ENCODE data around the gene DCDC2C.

DNA sequence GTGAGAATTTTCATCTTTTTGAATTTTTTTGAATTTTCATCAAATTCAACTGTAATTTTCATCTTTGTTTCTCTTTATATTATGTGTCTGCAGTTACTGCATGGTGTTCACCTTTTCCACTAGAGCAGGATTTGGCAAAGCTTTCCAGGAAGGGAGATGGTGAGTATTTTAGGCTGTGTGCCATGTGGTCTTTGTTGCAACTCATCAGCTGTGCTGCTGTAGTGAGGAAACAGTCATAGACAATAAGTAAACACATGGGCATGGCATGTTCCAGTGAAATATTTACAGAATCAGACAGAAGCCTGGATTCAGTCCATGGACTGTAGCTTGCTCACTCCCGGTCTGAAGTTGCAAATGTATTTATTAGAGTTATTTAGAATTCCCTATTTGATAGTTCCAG is 120.4 kb downstream of the DCDC2C start:
- TF ChIP-seq, protein P1, sequence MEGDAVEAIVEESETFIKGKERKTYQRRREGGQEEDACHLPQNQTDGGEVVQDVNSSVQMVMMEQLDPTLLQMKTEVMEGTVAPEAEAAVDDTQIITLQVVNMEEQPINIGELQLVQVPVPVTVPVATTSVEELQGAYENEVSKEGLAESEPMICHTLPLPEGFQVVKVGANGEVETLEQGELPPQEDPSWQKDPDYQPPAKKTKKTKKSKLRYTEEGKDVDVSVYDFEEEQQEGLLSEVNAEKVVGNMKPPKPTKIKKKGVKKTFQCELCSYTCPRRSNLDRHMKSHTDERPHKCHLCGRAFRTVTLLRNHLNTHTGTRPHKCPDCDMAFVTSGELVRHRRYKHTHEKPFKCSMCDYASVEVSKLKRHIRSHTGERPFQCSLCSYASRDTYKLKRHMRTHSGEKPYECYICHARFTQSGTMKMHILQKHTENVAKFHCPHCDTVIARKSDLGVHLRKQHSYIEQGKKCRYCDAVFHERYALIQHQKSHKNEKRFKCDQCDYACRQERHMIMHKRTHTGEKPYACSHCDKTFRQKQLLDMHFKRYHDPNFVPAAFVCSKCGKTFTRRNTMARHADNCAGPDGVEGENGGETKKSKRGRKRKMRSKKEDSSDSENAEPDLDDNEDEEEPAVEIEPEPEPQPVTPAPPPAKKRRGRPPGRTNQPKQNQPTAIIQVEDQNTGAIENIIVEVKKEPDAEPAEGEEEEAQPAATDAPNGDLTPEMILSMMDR (conservative IDR thresholded peaks at IDR 0.05 in 1 of 2, IDR thresholded peaks at IDR 0.05 in 1 of 2; ENCODE audit: low read depth in 1 of 2, low read length in 2 of 2) = no peak
- TF ChIP-seq EZH2 (IDR thresholded peaks at IDR 0.05; ENCODE audit: low read length, missing control alignments) = no peak

Measured in fibroblast of lung (primary cell).